ENCODE results near the gene UNK. TPM values are rescaled to one million over a fixed set of nuclear protein-coding genes. Genes with fewer than 3 reads are reported as not detected.

UNK gene
- total and polyA plus RNA-seq, 9 of the 15 experiments (the other 6 are each of a cell fraction or from before 2014, with no cell fraction given): 12.8 to 38.6 (median 24.8) TPM

- TF ChIP-seq TBL1XR1 (IDR thresholded peaks at IDR 0.05; ENCODE audit: low read length in 2 of 2): no peak
- peak; percentile 65 for TF ChIP-seq FIP1L1 (IDR thresholded peaks at IDR 0.05; ENCODE audit: low read depth, low read length, poor library complexity, severe bottlenecking)
- TF ChIP-seq ZKSCAN3 (CRISPR knock-in tag; IDR thresholded peaks at IDR 0.05): no peak
- TF ChIP-seq ZNF592 (IDR thresholded peaks at IDR 0.05): 0 out of 2 replicates have a peak, but pooled peaks have one; percentile 15
- peak; percentile 59 to 73 (median 64) for TF ChIP-seq CTCF (IDR thresholded peaks at IDR 0.05 in 2 of 3, conservative IDR thresholded peaks at IDR 0.05 in 1 of 3; ENCODE audit: insufficient read depth in 2 of 3, low read depth in 1 of 3, low read length in 3 of 3)
- no peak for TF ChIP-seq POU5F1 (IDR thresholded peaks at IDR 0.05; ENCODE audit: borderline replicate concordance, low read depth, low read length, partially characterized antibody)
- TF ChIP-seq AFF1 (IDR thresholded peaks at IDR 0.05; ENCODE audit: low read depth in 1 of 2, partially characterized antibody in 2 of 2): no peak
- no peak for TF ChIP-seq MTA2 (IDR thresholded peaks at IDR 0.05; ENCODE audit: low read depth)
- no peak for TF ChIP-seq ZNF589 (CRISPR knock-in tag; IDR thresholded peaks at IDR 0.05; ENCODE audit: low read depth)
- no peak for TF ChIP-seq SMARCA4 (IDR thresholded peaks at IDR 0.05)
- no peak for TF ChIP-seq HNRNPLL (IDR thresholded peaks at IDR 0.05; ENCODE audit: low read depth, low read length, poor library complexity, severe bottlenecking)
- TF ChIP-seq E2F1 (CRISPR knock-in tag; IDR thresholded peaks at IDR 0.05): no peak
- TF ChIP-seq MXI1 (IDR thresholded peaks at IDR 0.05; ENCODE audit: low read depth, low read length): no peak
- no peak for TF ChIP-seq HSF4 (CRISPR knock-in tag; IDR thresholded peaks at IDR 0.05; ENCODE audit: borderline replicate concordance)
Measured at GRCh38 chr17:75827308-75828075, 42.9 kb downstream of the UNK start (continued).
